Measurements from ENCODE around the gene KLF3. TPM values are rescaled to one million over a fixed set of nuclear protein-coding genes. Genes with fewer than 3 reads are reported as not detected.

Gene KLF3
- total RNA-seq, 2 donors from 2014 or later, result 47.7 to 55.4 TPM

GRCh38 chr4:38728631-38729141 lies 64.7 kb downstream of the KLF3 start:
- no peaks in the 10 kb centered on the region for H3K4me1 ChIP-seq (replicated peaks)
- no peak overlapping the region for H3K27ac ChIP-seq
- DNase-seq (ENCODE audit: low spot score), result peak; percentile 62
- no peak for TF ChIP-seq POLR2A (IDR thresholded peaks at IDR 0.05)
- TF ChIP-seq CTCF (IDR thresholded peaks at IDR 0.05), result peak in 1 of 4 experiments; percentile 36
- peak; percentile 31 for TF ChIP-seq POLR2AphosphoS5 (IDR thresholded peaks at IDR 0.05)
- H3K4me3 ChIP-seq, result no peak overlapping the region
- no peaks in the 10 kb centered on the region for H3K36me3 ChIP-seq
- no peaks in the 10 kb centered on the region for H3K27me3 ChIP-seq (replicated peaks; ENCODE audit: insufficient read depth)
- no peaks in the 10 kb centered on the region for H3K9me3 ChIP-seq
- WGBS, result 41% methylated on average over 4 of the region's 4 CpGs
- intact Hi-C loops (cut with DNase I), result no loop called here

DNA sequence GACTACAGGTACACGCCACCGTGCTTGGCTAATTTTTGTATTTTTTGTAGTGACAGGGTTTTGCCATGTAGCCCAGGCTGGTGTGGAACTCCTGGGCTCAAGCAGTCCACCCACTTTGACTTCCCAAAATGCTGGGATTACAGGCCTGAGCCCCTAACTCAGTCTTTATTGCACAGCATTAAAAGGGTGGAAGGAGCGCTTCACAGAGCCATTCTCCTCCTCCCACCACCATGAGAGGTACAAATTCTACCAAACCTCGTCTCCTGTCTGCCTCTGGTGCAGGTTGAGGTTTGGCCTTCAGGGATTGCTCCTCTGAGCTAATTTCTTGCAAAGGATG lies 66.5 kb downstream of the KLF3 start:
- intact Hi-C loops (cut with DNase I), result loop anchor here (1.0 to 5.0 kb wide), 4 partner anchors 58 to 668 kb away; no protein-coding TSS in a partner anchor
- H3K9me3 ChIP-seq, result no peaks in the 10 kb centered on the region
- no peak overlapping the region for H3K4me3 ChIP-seq
- TF ChIP-seq CTCF (IDR thresholded peaks at IDR 0.05) (no peak), POLR2A (IDR thresholded peaks at IDR 0.05) (no peak), POLR2AphosphoS5 (IDR thresholded peaks at IDR 0.05) (no peak)
- no peaks in the 10 kb centered on the region for H3K36me3 ChIP-seq
- H3K27me3 ChIP-seq (replicated peaks; ENCODE audit: insufficient read depth), result no peaks in the 10 kb centered on the region
- H3K4me1 ChIP-seq (replicated peaks), result no peaks in the 10 kb centered on the region
- no peak for DNase-seq (ENCODE audit: low spot score)
- no peak overlapping the region for H3K27ac ChIP-seq
- WGBS, result 98% methylated on average over 4 of the region's 4 CpGs

- Histone ChIP-seq H3K9me3 (no peaks in the 10 kb centered on the region), H3K4me3 (no peak overlapping the region), H3K36me3 (no peaks in the 10 kb centered on the region), H3K27ac (no peak overlapping the region), H3K27me3 (replicated peaks; ENCODE audit: insufficient read depth) (no peaks in the 10 kb centered on the region), H3K4me1 (replicated peaks) (no peaks in the 10 kb centered on the region)
- peak; percentile 73 for DNase-seq (ENCODE audit: low spot score)
- intact Hi-C loops (cut with DNase I), result loop anchor here (1.0 to 5.0 kb wide), 4 partner anchors 59 to 668 kb away; no protein-coding TSS in a partner anchor
- TF ChIP-seq POLR2A (IDR thresholded peaks at IDR 0.05), result no peak
- TF ChIP-seq CTCF (IDR thresholded peaks at IDR 0.05), result peak; percentile 91 to 94 (median 92)
- peak; percentile 59 for TF ChIP-seq POLR2AphosphoS5 (IDR thresholded peaks at IDR 0.05)
- WGBS, result 40% methylated on average over 23 of the region's 23 CpGs
These were observed 67.0 kb downstream of the KLF3 start for GRCh38 chr4:38730830-38731646.

DNA sequence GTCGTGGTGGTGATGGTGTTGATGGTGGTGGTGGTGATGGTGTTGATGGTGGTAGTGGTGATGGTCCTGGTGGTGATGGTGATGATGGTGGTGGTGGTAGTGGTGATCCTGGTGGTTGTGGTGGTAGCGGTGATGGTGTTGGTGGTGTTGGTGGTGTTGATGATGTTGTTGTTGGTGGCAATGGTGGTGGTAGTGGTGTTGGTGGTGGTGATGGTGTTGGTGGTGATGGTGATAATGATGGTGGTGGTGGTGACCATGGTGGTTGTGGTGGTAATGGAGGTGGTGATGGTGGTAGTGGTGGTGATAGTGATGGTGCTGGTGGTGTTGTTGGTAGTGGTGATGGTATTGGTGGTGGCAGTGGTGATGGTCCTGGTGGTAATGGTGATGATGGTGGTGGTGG lies 69.7 kb downstream of the KLF3 start:
- WGBS, result 98% methylated on average over 2 of the region's 2 CpGs
- intact Hi-C loops (cut with DNase I), result loop anchor here (5.0 kb wide), 2 partner anchors 61 to 416 kb away; no protein-coding TSS in a partner anchor

More for the DNA sequence above, 69.7 kb downstream of the KLF3 start:
- Histone ChIP-seq H3K27ac (no peak overlapping the region), H3K36me3 (no peaks in the 10 kb centered on the region), H3K27me3 (replicated peaks; ENCODE audit: insufficient read depth) (no peaks in the 10 kb centered on the region), H3K9me3 (no peaks in the 10 kb centered on the region), H3K4me3 (no peak overlapping the region), H3K4me1 (replicated peaks) (no peaks in the 10 kb centered on the region)
- DNase-seq (ENCODE audit: low spot score), result no peak
- TF ChIP-seq POLR2A (IDR thresholded peaks at IDR 0.05) (no peak), CTCF (IDR thresholded peaks at IDR 0.05) (no peak), POLR2AphosphoS5 (IDR thresholded peaks at IDR 0.05) (no peak)
